Karpas-422 (cell line): ENCODE measurements around the gene PCSK6. TPM values are rescaled to one million over a fixed set of nuclear protein-coding genes. Genes with fewer than 3 reads are reported as not detected.

Experiments used
- DNase-seq: peaks from one replicate; pipeline ENCODE4 v3.0.0-alpha.2; 2015
- H2AFZ ChIP-seq: fragments of 200-600 bp; sonication (generic); 2 replicates; pipeline ENCODE4 v1.6.1; 2014; ENCODE audit warnings: antibody characterized with exemption, low read length, mixed read lengths
- H3K27ac ChIP-seq: fragments of 200-600 bp; sonication (generic); 2 replicates; pipeline ENCODE4 v1.5.1; 2014; ENCODE audit warnings: mild to moderate bottlenecking, low read length, moderate library complexity
- H3K27me3 ChIP-seq: fragments of 200-600 bp; sonication (generic); 2 replicates; pipeline ENCODE4 v1.6.1; 2014; ENCODE audit warnings: low read length, mixed read lengths
- H3K36me3 ChIP-seq: fragments of 200-600 bp; sonication (generic); 2 replicates; pipeline ENCODE4 v1.6.1; 2014; ENCODE audit warnings: low read length, mixed read lengths; ENCODE audit not compliant: insufficient read depth
- H3K4me1 ChIP-seq: fragments of 200-600 bp; sonication (generic); 2 replicates; pipeline ENCODE4 v1.6.1; 2014; ENCODE audit warnings: mild to moderate bottlenecking, low read length, mixed read lengths
- H3K4me2 ChIP-seq: fragments of 200-600 bp; sonication (generic); 2 replicates; pipeline ENCODE4 v1.6.1; 2014; ENCODE audit warnings: low read length, low read depth, mild to moderate bottlenecking; ENCODE audit not compliant: poor library complexity, severe bottlenecking
- H3K4me3 ChIP-seq: fragments of 200-600 bp; sonication (generic); 2 replicates; pipeline ENCODE4 v1.5.1; 2014; ENCODE audit warnings: mild to moderate bottlenecking, antibody characterized with exemption, low read length, mixed read lengths
- H3K79me2 ChIP-seq: fragments of 200-600 bp; sonication (generic); 2 replicates; pipeline ENCODE4 v1.6.1; 2014; ENCODE audit warnings: mild to moderate bottlenecking, low read length, mixed read lengths
- H3K9ac ChIP-seq: fragments of 200-600 bp; sonication (generic); 2 replicates; pipeline ENCODE4 v1.6.0; 2014; ENCODE audit warnings: low read length
- H3K9me2 ChIP-seq: fragments of 200-600 bp; sonication (generic), shearing (Covaris generic); replicated peaks from 2 replicates; pipeline ENCODE4 v1.6.0; 2014; ENCODE audit warnings: mild to moderate bottlenecking, low read length, moderate library complexity; ENCODE audit not compliant: insufficient read depth
- H3K9me3 ChIP-seq: fragments of 300-700, 200-600 bp; sonication (generic); 2 replicates; pipeline ENCODE4 v1.6.1; 2014; ENCODE audit warnings: low read length, mixed read lengths
- H4K20me1 ChIP-seq: fragments of 200-600 bp; sonication (generic); 2 replicates; pipeline ENCODE4 v1.6.1; 2014; ENCODE audit warnings: mild to moderate bottlenecking, antibody characterized with exemption, low read length, low read depth; ENCODE audit not compliant: insufficient read depth
- total RNA-seq: library from RNA; depleted of rRNA; stranded (reverse); fragments of >200 nt; shearing (Covaris generic); gene quantifications from 2 replicates; pipeline ENCODE4 v1.2.3, GENCODE V29; 2014; ENCODE audit warnings: low replicate concordance

PCSK6 gene
- total RNA-seq, 1 experiment from 2014 or later: 0.19 TPM

DNA sequence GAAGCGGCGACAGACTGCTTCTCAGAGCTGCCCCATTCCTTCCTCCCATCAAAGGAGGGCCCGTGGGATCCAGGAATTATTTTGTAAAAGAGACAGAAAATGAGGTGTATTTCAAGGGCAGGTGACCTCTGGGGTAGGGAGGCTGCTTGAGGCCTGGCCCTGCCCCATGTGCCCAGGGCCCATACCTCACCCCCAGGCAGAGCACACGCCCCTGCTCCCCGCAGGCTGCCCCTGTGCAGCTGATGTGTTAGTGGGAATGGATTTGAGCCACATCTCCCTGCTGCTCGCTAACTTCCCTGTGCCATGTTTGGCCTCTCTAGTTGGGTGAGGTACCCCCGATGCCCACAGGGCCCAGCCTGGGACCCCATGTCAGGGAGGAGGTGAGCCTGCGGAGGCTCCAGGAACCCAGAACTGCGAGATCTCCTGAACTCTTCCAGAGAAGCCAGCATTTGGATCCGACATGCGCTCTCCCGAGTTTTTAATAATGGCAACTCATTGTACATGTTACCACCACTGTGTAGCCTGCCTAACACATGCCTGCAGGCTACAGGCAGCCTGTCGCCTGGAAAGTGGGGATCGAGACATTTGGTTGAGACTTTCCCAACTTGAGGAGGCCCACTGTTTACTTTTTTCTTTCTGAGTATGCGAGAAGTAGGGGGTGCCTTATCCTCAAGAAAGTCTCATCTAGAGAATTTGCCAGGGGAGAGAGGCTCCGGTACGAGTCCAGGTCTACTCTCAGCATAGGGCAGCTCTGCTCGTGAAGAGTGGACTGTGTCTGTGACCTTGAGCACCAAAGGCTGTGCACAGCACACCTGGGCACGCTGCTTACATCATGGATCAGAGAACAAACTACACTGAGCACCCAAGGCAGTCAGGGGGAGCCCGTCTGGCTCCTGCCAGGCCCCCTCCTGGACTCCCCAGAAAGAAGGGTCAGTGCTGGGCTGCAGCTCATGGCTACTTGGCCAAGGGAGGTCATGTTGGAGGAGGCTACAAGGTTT lies 36.1 kb downstream of the PCSK6 start:
- H3K36me3 ChIP-seq: no peaks in the 10 kb centered on the region
- no peak overlapping the region for H3K4me3 ChIP-seq
- H3K4me1 ChIP-seq: no peaks in the 10 kb centered on the region
- H3K9ac ChIP-seq: no peak overlapping the region
- H3K79me2 ChIP-seq: no peaks in the 10 kb centered on the region
- no peak overlapping the region for H3K4me2 ChIP-seq
- H2AFZ ChIP-seq: no peak overlapping the region
- no peaks in the 10 kb centered on the region for H3K9me2 ChIP-seq
- H4K20me1 ChIP-seq: no peaks in the 10 kb centered on the region
- no peaks in the 10 kb centered on the region for H3K27me3 ChIP-seq
- H3K27ac ChIP-seq: no peak overlapping the region
- no peak for DNase-seq
- no peaks in the 10 kb centered on the region for H3K9me3 ChIP-seq

DNA sequence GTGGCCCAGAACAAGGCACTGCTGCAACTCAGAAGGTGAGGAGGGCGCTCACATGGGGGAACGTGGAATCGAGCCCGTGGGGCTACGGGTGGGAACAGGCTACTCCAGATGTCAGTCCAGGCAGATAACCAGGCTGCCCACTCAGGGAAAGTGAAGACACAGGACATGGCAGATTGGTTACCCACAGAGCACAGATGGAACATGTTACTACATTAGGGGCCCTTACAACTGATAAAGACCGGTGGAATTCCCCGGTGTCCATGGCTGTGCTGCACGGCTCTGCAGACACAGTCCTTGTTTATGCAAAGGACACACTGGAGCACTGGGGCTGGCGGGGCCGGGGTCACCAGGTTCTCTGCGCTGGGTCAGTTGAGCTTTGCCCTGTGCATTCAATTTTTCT lies 36.9 kb downstream of the PCSK6 start:
- no peaks in the 10 kb centered on the region for H3K4me1 ChIP-seq
- no peak overlapping the region for H2AFZ ChIP-seq
- no peak overlapping the region for H3K9ac ChIP-seq
- no peak overlapping the region for H3K4me2 ChIP-seq
- H3K36me3 ChIP-seq: no peaks in the 10 kb centered on the region
- no peak overlapping the region for H3K27ac ChIP-seq
- H3K27me3 ChIP-seq: no peaks in the 10 kb centered on the region
- no peak overlapping the region for H3K4me3 ChIP-seq
- H3K9me2 ChIP-seq: no peaks in the 10 kb centered on the region
- DNase-seq: no peak
- H4K20me1 ChIP-seq: no peaks in the 10 kb centered on the region
- no peaks in the 10 kb centered on the region for H3K79me2 ChIP-seq
- H3K9me3 ChIP-seq: no peaks in the 10 kb centered on the region

DNA sequence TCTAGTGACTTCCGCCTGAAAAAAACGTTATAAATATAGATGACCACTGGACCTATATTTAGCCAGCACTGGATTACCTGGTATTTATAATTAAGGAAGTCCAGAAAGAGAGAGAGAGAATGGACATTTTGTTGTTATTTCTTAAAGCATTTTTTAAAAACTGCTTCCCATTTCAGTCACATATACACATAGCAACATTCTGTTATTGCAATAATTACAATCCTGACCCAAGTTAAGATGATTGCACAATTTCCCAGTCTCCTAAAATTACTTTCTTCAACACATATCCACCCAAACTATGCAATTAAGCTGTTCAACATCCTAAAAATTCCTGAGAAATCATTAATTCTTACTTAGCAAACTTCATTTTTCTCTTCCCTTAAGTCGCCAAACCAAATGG lies 37.7 kb downstream of the PCSK6 start:
- Histone ChIP-seq H3K27ac (no peak overlapping the region), H3K9me2 (no peaks in the 10 kb centered on the region), H3K9ac (no peak overlapping the region), H4K20me1 (no peaks in the 10 kb centered on the region), H3K4me1 (no peaks in the 10 kb centered on the region), H2AFZ (no peak overlapping the region), H3K27me3 (no peaks in the 10 kb centered on the region), H3K4me3 (no peak overlapping the region), H3K79me2 (no peaks in the 10 kb centered on the region), H3K36me3 (no peaks in the 10 kb centered on the region), H3K9me3 (no peaks in the 10 kb centered on the region), H3K4me2 (no peak overlapping the region)
- DNase-seq: no peak

DNA sequence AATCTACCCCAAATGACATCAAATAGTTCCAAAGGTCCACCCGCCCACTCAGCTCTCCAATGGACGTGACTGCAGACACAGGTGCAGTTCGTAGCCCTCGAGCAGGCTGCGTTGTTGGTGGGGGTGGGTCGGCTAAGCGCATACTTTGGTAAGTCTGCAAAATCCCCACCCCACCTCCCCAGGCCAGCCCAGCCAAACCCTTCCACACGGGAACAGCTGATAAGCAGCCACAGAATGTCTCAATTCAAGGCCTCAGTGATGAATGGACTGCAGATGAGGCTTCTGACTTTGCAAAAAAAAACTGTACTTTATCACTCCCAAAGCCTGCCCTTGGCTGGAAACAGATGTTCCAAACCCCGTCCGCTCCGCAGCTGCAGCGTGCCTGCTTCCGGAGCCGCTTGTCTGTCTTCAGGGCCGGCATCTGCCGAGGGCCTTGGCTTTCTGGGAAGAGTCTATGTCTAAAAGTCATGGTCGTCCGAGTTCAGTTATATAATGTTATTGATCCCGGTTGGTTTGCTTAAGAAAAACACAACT lies 38.2 kb downstream of the PCSK6 start:
- Histone ChIP-seq H4K20me1 (no peaks in the 10 kb centered on the region), H3K9ac (no peak overlapping the region), H3K9me3 (no peaks in the 10 kb centered on the region), H3K27ac (no peak overlapping the region), H3K27me3 (no peaks in the 10 kb centered on the region), H3K9me2 (no peaks in the 10 kb centered on the region), H3K4me1 (no peaks in the 10 kb centered on the region), H2AFZ (no peak overlapping the region), H3K79me2 (no peaks in the 10 kb centered on the region), H3K4me2 (no peak overlapping the region), H3K36me3 (no peaks in the 10 kb centered on the region), H3K4me3 (no peak overlapping the region)
- no peak for DNase-seq

DNA sequence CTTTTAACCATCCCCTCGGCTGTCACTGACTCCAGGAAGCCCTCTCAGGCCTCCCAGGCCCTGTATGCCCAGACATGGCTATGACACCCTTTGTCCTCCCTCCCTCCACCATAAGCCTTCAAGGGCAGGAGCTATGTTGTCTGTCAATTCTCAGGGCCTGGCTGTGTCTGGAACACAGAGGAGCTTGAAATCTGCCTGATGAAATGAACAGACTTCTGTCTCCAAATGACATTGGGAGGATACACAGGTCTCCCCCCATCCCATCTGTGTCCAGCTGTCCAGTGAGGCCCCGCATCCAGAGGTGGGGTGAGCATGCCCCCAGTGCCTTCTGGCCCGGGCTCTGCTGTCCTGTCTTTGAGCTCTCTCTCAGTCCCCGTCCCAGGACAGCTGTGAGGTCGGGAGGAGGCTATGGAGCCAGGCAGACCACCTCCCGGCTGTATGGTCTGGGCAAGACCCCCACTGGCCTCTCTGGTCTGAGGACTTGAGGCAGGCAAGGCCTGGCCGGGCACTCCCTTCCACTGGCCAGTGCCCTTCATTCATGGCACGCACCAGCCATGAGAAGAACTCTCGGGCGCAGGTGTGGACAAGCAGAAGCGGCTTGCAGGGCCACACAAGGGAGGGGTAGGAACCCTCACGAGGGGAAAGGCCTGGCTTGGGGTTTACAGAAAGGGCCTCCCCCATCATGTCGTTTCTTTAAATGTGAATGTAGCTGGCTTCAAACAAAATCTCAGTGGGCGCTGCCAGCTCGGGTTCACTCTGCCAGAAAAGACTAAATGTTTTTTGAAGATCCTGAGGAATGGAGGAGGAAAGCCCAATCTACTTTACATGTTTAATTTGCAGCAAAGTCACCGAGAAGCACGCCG lies 38.9 kb downstream of the PCSK6 start:
- no peak overlapping the region for H2AFZ ChIP-seq
- H3K4me3 ChIP-seq: no peak overlapping the region
- H3K9me3 ChIP-seq: no peaks in the 10 kb centered on the region
- no peak overlapping the region for H3K9ac ChIP-seq
- no peaks in the 10 kb centered on the region for H3K9me2 ChIP-seq
- H3K4me1 ChIP-seq: no peaks in the 10 kb centered on the region
- DNase-seq: no peak
- H4K20me1 ChIP-seq: no peaks in the 10 kb centered on the region
- no peaks in the 10 kb centered on the region for H3K79me2 ChIP-seq
- H3K27ac ChIP-seq: no peak overlapping the region
- no peak overlapping the region for H3K4me2 ChIP-seq
- H3K27me3 ChIP-seq: no peaks in the 10 kb centered on the region
- no peaks in the 10 kb centered on the region for H3K36me3 ChIP-seq

DNA sequence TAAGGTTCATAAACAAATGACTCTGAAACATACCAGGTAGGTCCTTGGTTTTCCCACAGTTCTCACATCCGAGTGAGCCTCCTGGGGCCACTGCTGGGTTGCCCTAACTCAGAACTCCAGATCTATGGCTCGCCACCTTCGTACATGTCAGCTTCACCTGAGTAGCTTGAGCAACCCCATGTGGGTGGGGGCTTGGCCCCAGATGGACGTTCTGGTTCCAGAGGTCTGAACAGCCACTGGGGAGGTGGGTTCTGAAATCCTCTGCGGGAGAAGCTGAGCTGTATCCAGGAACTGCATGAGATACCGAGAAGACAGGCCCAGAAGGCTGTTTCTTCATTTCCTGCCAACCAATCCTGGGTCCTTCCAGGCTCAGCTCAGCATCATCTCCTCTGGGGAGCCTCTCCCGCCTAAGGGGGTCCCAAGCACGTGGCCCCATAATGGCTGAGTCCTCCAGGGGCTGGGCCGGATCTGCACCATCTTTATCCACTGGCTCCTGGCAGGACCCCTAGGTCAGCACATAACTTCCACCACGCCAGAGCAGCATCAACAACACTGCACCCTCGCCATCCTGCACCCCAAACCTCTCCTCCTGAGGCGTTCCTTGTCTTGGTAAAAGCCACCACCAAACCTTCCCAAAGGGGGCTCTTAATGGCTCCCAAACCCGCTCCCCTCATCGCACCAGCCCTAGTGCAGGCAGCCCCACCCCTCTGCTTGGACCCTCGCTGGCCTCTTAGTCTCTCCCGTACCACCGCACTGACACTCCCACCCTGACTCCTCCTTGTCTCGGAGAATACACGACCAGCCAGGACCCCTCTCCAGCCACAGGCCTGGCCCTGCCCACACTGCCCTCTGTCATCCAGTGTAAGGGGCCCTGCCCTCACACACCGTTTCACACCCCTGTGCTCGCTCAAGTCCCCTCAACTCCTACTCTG lies 39.8 kb downstream of the PCSK6 start:
- no peaks in the 10 kb centered on the region for H3K36me3 ChIP-seq
- H3K27me3 ChIP-seq: no peaks in the 10 kb centered on the region
- DNase-seq: no peak
- H3K79me2 ChIP-seq: no peaks in the 10 kb centered on the region
- no peaks in the 10 kb centered on the region for H3K9me2 ChIP-seq
- no peak overlapping the region for H3K4me2 ChIP-seq
- no peak overlapping the region for H3K9ac ChIP-seq
- no peak overlapping the region for H3K27ac ChIP-seq
- no peak overlapping the region for H2AFZ ChIP-seq
- no peaks in the 10 kb centered on the region for H3K4me1 ChIP-seq
- H4K20me1 ChIP-seq: no peaks in the 10 kb centered on the region
- H3K9me3 ChIP-seq: no peaks in the 10 kb centered on the region
- H3K4me3 ChIP-seq: no peak overlapping the region

DNA sequence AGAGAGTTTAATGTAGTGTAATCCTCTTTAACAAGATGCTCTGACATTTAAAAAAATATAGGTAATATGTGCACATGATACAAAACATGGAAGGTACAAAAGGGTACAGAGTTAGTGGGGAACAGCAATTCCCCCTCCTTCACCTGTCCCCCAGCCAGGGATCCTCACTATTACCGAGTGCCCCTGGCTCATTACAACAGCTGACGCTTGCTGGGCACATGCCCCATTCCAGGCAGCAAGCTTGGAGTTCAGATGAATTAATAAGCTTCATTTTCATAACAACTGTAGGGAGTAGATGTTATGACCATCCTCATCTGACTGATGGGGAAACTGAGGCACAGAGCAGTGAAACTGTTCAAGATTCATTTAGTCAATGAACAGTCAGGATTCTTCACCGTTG lies 41.2 kb downstream of the PCSK6 start:
- H3K4me3 ChIP-seq: no peak overlapping the region
- H4K20me1 ChIP-seq: no peaks in the 10 kb centered on the region
- H3K79me2 ChIP-seq: no peaks in the 10 kb centered on the region
- DNase-seq: no peak
- no peaks in the 10 kb centered on the region for H3K27me3 ChIP-seq
- no peak overlapping the region for H3K9ac ChIP-seq
- no peaks in the 10 kb centered on the region for H3K36me3 ChIP-seq
- no peaks in the 10 kb centered on the region for H3K9me3 ChIP-seq
- no peak overlapping the region for H2AFZ ChIP-seq
- no peaks in the 10 kb centered on the region for H3K4me1 ChIP-seq
- no peak overlapping the region for H3K27ac ChIP-seq
- no peak overlapping the region for H3K4me2 ChIP-seq
- H3K9me2 ChIP-seq: no peaks in the 10 kb centered on the region
